GM18498 (cell line): ENCODE data around the gene PTER.

Experiments
- ATAC-seq: cut with Tn5 transposase; IDR thresholded peaks from one replicate; pipeline ENCODE4 v1.9.1; 2021; ENCODE audit warnings: mild to moderate bottlenecking, moderate library complexity; ENCODE audit not compliant: unreplicated experiment

The PTER gene

GRCh38 chr10:16536155-16536554 is 99.3 kb downstream of the PTER start:
- no peak for ATAC-seq

GRCh38 chr10:16544099-16544498 is 107.3 kb downstream of the PTER start:
- ATAC-seq = no peak

GRCh38 chr10:16544591-16544990 is 107.8 kb downstream of the PTER start:
- no peak for ATAC-seq

GRCh38 chr10:16545116-16545736 is 108.4 kb downstream of the PTER start:
- peak; percentile 70 for ATAC-seq

- no peak for ATAC-seq
Observed at GRCh38 chr10:16547973-16548372, 111.2 kb downstream of the PTER start.

GRCh38 chr10:16559236-16559773 is 122.5 kb downstream of the PTER start:
- no peak for ATAC-seq

GRCh38 chr10:16562891-16563290 is 126.1 kb downstream of the PTER start:
- no peak for ATAC-seq
